CD14-positive monocyte (primary cell): ENCODE measurements around the gene MET. TPM values are rescaled to one million over a fixed set of nuclear protein-coding genes. Genes with fewer than 3 reads are reported as not detected.

ENCODE experiments used
- DNase-seq, 3 donors: peaks; one replicate each; pipeline ENCODE4 v3.0.0-alpha.2; 2011 to 2022
- H2AFZ ChIP-seq: 2 replicates; pipeline ENCODE4 v1.6.0; 2012; ENCODE audit warnings: mild to moderate bottlenecking, low read depth, low read length, inconsistent platforms; ENCODE audit not compliant: insufficient read depth, poor library complexity, severe bottlenecking
- H3K27ac ChIP-seq, 2 donors: 1 replicate in 1 of 2; 2 replicates in 1 of 2; pipeline ENCODE4 v1.5.1; 2012 to 2013; ENCODE audit warnings: low read length in 2 of 2, control low read depth in 1 of 2, inconsistent platforms in 1 of 2, low read depth in 1 of 2, mild to moderate bottlenecking in 1 of 2
- H3K27me3 ChIP-seq, 2 donors: one replicate each; pipeline versions ENCODE4 v1.6.0 to v1.6.1; 2011 to 2013; ENCODE audit warnings: low read length in 2 of 2; ENCODE audit not compliant: control insufficient read depth in 2 of 2, insufficient read depth in 2 of 2
- H3K36me3 ChIP-seq, 2 donors: replicated peaks in 1 of 2; 1 replicate in 1 of 2; 2 replicates in 1 of 2; pipeline versions ENCODE4 v1.5.1 to v1.6.1; 2012 to 2013; ENCODE audit warnings: low read length in 2 of 2, control low read depth in 1 of 2, inconsistent platforms in 1 of 2, mild to moderate bottlenecking in 1 of 2; ENCODE audit not compliant: insufficient read depth in 2 of 2, control insufficient read depth in 1 of 2
- H3K4me1 ChIP-seq, 2 donors: 1 replicate in 1 of 2; 2 replicates in 1 of 2; pipeline versions ENCODE4 v1.5.1 to v1.6.1; 2012 to 2013; ENCODE audit warnings: low read length in 2 of 2, control low read depth in 1 of 2, inconsistent platforms in 1 of 2, mild to moderate bottlenecking in 1 of 2, moderate library complexity in 1 of 2; ENCODE audit not compliant: insufficient read depth in 2 of 2, control insufficient read depth in 1 of 2
- H3K4me2 ChIP-seq: replicated peaks from 2 replicates; pipeline ENCODE3; 2012; ENCODE audit warnings: low read length, moderate library complexity, mild to moderate bottlenecking; ENCODE audit not compliant: poor library complexity, severe bottlenecking; ENCODE audit errors: extremely low read depth
- H3K4me3 ChIP-seq, 3 experiments: fragments of 200-600 bp in 1 of 3; sonication (generic) in 1 of 3; replicated peaks in 1 of 3; 1 replicate in 2 of 3; 2 replicates in 1 of 3; pipeline ENCODE4 v1.5.1; 2011 to 2013; ENCODE audit warnings: low read length in 3 of 3, mild to moderate bottlenecking in 3 of 3, control low read depth in 2 of 3, low read depth in 2 of 3, inconsistent platforms in 1 of 3, moderate library complexity in 1 of 3
- H3K79me2 ChIP-seq: 2 replicates; pipeline ENCODE4 v1.6.0; 2012; ENCODE audit warnings: mild to moderate bottlenecking, control low read depth, inconsistent platforms, low read length, moderate library complexity; ENCODE audit not compliant: insufficient read depth
- H3K9ac ChIP-seq: 2 replicates; pipeline ENCODE4 v1.6.0; 2017; ENCODE audit warnings: low read length, mild to moderate bottlenecking; ENCODE audit not compliant: insufficient read depth, poor library complexity, severe bottlenecking
- H3K9me3 ChIP-seq, 2 donors: replicated peaks in 1 of 2; 1 replicate in 1 of 2; 2 replicates in 1 of 2; pipeline versions ENCODE4 v1.5.1 to v1.6.1; 2012 to 2013; ENCODE audit warnings: low read length in 2 of 2, control low read depth in 1 of 2; ENCODE audit not compliant: control insufficient read depth in 1 of 2, insufficient read depth in 1 of 2
- H4K20me1 ChIP-seq: 2 replicates; pipeline ENCODE4 v1.6.0; 2012; ENCODE audit warnings: mild to moderate bottlenecking, low read length, control low read depth, moderate library complexity; ENCODE audit not compliant: insufficient read depth
- H3K27ac Mint-ChIP-seq, 7 donors: one replicate each; pipeline ENCODE4 v1.8.0; 2020; ENCODE audit warnings: mild to moderate bottlenecking in 7 of 7, mixed read lengths in 7 of 7, moderate library complexity in 6 of 7, inconsistent platforms in 2 of 7
- H3K27me3 Mint-ChIP-seq, 3 donors: one replicate each; pipeline ENCODE4 v1.8.0; 2021 to 2022; ENCODE audit warnings: low read depth in 3 of 3, mild to moderate bottlenecking in 3 of 3, mixed read lengths in 3 of 3, moderate library complexity in 3 of 3, inconsistent platforms in 1 of 3
- H3K36me3 Mint-ChIP-seq, 2 donors: one replicate each; pipeline ENCODE4 v1.8.0; 2020; ENCODE audit warnings: mixed read lengths in 2 of 2, inconsistent platforms in 1 of 2, mild to moderate bottlenecking in 1 of 2
- H3K4me1 Mint-ChIP-seq: one replicate; pipeline ENCODE4 v1.8.0; 2020; ENCODE audit warnings: mild to moderate bottlenecking, mixed read lengths
- H3K4me3 Mint-ChIP-seq, 2 donors: one replicate each; pipeline ENCODE4 v1.8.0; 2020; ENCODE audit warnings: mild to moderate bottlenecking in 2 of 2, mixed read lengths in 2 of 2, moderate library complexity in 1 of 2
- H3K9me3 Mint-ChIP-seq, 7 donors: one replicate each; pipeline ENCODE4 v1.8.0; 2020 to 2022; ENCODE audit warnings: mixed read lengths in 7 of 7, mild to moderate bottlenecking in 6 of 7, moderate library complexity in 6 of 7, inconsistent platforms in 2 of 7
- WGBS: methylation state at CpG from one replicate; pipeline ENCODE4 v1.1.5; 2013; ENCODE audit warnings: missing lambda C conversion rate; ENCODE audit not compliant: insufficient coverage; 5-methylcytosine and 5-hydroxymethylcytosine counted together
- intact Hi-C, 2 donors: fragments of 100-400 bp; cut with micrococcal nuclease; formaldehyde crosslinking; loops; one replicate each; pipeline versions ENCODE4 v1.15.0 to v1.15.1; 2023
- polyA plus RNA-seq, 3 donors: library from polyadenylated mRNA; depleted of rRNA in 1 of 3; unstranded in 2 of 3; stranded (reverse) in 1 of 3; fragments of 300-500 nt in 2 of 3; fragments of >200 nt in 1 of 3; fragmentation: Illumina TruSeq in 2 of 3; gene quantifications; 1 replicate in 2 of 3; 2 replicates in 1 of 3; pipeline ENCODE4 v1.2.3, GENCODE V29; 2012 to 2021
- TF ChIP-seq, protein P1 (sequence below): fragments of 200-600 bp; IDR thresholded peaks from one replicate; pipeline ENCODE4 v1.8.0; 2022; ENCODE audit warnings: antibody characterized with exemption, mild to moderate bottlenecking

MET gene
- polyA plus RNA-seq, 3 donors, result not detected

- Mint-ChIP-seq H3K27me3 (peaks cover 0 to 3% (median 2%) of the 10 kb centered on the region in 3 donors), H3K4me3 (no peak overlapping the region), H3K4me1 (no peaks in the 10 kb centered on the region), H3K27ac (no peak overlapping the region), H3K36me3 (no peaks in the 10 kb centered on the region), H3K9me3 (no peaks in the 10 kb centered on the region)
- H2AFZ ChIP-seq, result no peak overlapping the region
- H3K4me1 ChIP-seq, result no peaks in the 10 kb centered on the region
- no peak overlapping the region for H3K9ac ChIP-seq
- no peak overlapping the region for H3K4me3 ChIP-seq
- no peaks in the 10 kb centered on the region for H3K27me3 ChIP-seq
- DNase-seq, result no peak
- no peaks in the 10 kb centered on the region for H3K9me3 ChIP-seq
- H3K36me3 ChIP-seq, result no peaks in the 10 kb centered on the region
- H3K79me2 ChIP-seq, result no peaks in the 10 kb centered on the region
- no peaks in the 10 kb centered on the region for H4K20me1 ChIP-seq
- no peak overlapping the region for H3K4me2 ChIP-seq
- TF ChIP-seq, protein P1, sequence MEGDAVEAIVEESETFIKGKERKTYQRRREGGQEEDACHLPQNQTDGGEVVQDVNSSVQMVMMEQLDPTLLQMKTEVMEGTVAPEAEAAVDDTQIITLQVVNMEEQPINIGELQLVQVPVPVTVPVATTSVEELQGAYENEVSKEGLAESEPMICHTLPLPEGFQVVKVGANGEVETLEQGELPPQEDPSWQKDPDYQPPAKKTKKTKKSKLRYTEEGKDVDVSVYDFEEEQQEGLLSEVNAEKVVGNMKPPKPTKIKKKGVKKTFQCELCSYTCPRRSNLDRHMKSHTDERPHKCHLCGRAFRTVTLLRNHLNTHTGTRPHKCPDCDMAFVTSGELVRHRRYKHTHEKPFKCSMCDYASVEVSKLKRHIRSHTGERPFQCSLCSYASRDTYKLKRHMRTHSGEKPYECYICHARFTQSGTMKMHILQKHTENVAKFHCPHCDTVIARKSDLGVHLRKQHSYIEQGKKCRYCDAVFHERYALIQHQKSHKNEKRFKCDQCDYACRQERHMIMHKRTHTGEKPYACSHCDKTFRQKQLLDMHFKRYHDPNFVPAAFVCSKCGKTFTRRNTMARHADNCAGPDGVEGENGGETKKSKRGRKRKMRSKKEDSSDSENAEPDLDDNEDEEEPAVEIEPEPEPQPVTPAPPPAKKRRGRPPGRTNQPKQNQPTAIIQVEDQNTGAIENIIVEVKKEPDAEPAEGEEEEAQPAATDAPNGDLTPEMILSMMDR, result no peak
- intact Hi-C loops, result no loop called here
- no peak overlapping the region for H3K27ac ChIP-seq
- whole genome bisulfite sequencing, result no CpG with 5 or more reads among the region's 1 CpG
Measured at GRCh38 chr7:116770941-116771340, 98.9 kb downstream of the MET start.

DNA sequence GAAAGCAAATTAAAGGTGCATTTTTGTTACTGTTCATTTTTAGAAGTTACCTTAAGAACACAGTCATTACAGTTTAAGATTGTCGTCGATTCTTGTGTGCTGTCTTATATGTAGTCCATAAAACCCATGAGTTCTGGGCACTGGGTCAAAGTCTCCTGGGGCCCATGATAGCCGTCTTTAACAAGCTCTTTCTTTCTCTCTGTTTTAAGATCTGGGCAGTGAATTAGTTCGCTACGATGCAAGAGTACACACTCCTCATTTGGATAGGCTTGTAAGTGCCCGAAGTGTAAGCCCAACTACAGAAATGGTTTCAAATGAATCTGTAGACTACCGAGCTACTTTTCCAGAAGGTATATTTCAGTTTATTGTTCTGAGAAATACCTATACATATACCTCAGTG lies 99.6 kb downstream of the MET start:
- no peak overlapping the region for H3K27ac ChIP-seq
- no peaks in the 10 kb centered on the region for H3K9me3 Mint-ChIP-seq
- H3K4me3 Mint-ChIP-seq, result no peak overlapping the region
- no peak overlapping the region for H2AFZ ChIP-seq
- intact Hi-C loops, result no loop called here
- no peak overlapping the region for H3K27ac Mint-ChIP-seq
- H3K36me3 Mint-ChIP-seq, result no peaks in the 10 kb centered on the region
- H3K4me3 ChIP-seq, result no peak overlapping the region
- DNase-seq, result no peak
- no peaks in the 10 kb centered on the region for H3K4me1 ChIP-seq
- H3K27me3 Mint-ChIP-seq, result peaks cover 0 to 3% (median 0%) of the 10 kb centered on the region in 3 donors
- no peak overlapping the region for H3K4me2 ChIP-seq
- H4K20me1 ChIP-seq, result no peaks in the 10 kb centered on the region
- no peak overlapping the region for H3K9ac ChIP-seq
- TF ChIP-seq, protein P1, result no peak
- no peaks in the 10 kb centered on the region for H3K27me3 ChIP-seq
- H3K79me2 ChIP-seq, result no peaks in the 10 kb centered on the region
- H3K36me3 ChIP-seq, result no peaks in the 10 kb centered on the region
- no peaks in the 10 kb centered on the region for H3K4me1 Mint-ChIP-seq
- H3K9me3 ChIP-seq, result no peaks in the 10 kb centered on the region
- 96% methylated on average over 5 of the region's 7 CpGs for WGBS
